GM23338 (cell line): ENCODE measurements around the gene RPS6KA3. TPM values are rescaled to one million over a fixed set of nuclear protein-coding genes. Genes with fewer than 3 reads are reported as not detected.

Source experiments
- ATAC-seq: fragments of 200-7000 bp; cut with Tn5 transposase; 3 replicates; pipeline ENCODE4 v1.9.1; 2020
- DNase-seq: peaks from one replicate; pipeline ENCODE4 v3.0.0-alpha.2; 2015; ENCODE audit warnings: low spot score
- H2AFZ ChIP-seq: fragments of 200-600 bp; sonication (generic); 2 replicates; pipeline ENCODE4 v1.8.0; 2016; ENCODE audit warnings: antibody characterized with exemption, mild to moderate bottlenecking, moderate library complexity
- H3F3A ChIP-seq: fragments of 200-600 bp; sonication (generic); replicated peaks from 2 replicates; pipeline ENCODE4 v1.8.0; 2017; ENCODE audit warnings: antibody characterized with exemption, mixed run types, low read depth
- H3K27ac ChIP-seq: fragments of 200-600 bp; sonication (generic); 2 replicates; pipeline ENCODE4 v1.6.1; 2016; ENCODE audit warnings: low read depth
- H3K27me3 ChIP-seq: fragments of 200-600 bp; sonication (generic); 2 replicates; pipeline ENCODE4 v1.8.0; 2016; ENCODE audit warnings: mild to moderate bottlenecking, mixed run types, moderate library complexity; ENCODE audit not compliant: insufficient read depth
- H3K36me3 ChIP-seq: fragments of 200-600 bp; sonication (generic); 2 replicates; pipeline ENCODE4 v1.8.0; 2016; ENCODE audit warnings: mild to moderate bottlenecking; ENCODE audit not compliant: insufficient read depth
- H3K4me1 ChIP-seq: fragments of 200-600 bp; sonication (generic); 2 replicates; pipeline ENCODE4 v1.8.0; 2016; ENCODE audit warnings: mild to moderate bottlenecking, moderate library complexity; ENCODE audit not compliant: insufficient read depth
- H3K4me2 ChIP-seq: fragments of 200-600 bp; sonication (generic); 2 replicates; pipeline ENCODE4 v1.7.1; 2017; ENCODE audit warnings: mixed run types
- H3K4me3 ChIP-seq: fragments of 200-600 bp; sonication (generic); 2 replicates; pipeline ENCODE4 v1.6.1; 2016; ENCODE audit warnings: mixed run types
- H3K79me2 ChIP-seq: fragments of 200-600 bp; sonication (generic); replicated peaks from 2 replicates; pipeline ENCODE4 v1.8.0; 2017; ENCODE audit warnings: mild to moderate bottlenecking; ENCODE audit not compliant: insufficient read depth
- H3K9me2 ChIP-seq: fragments of 200-600 bp; sonication (generic); 2 replicates; pipeline ENCODE4 v1.8.0; 2017; ENCODE audit not compliant: insufficient read depth
- H4K20me1 ChIP-seq: fragments of 200-600 bp; sonication (generic); replicated peaks from 2 replicates; pipeline ENCODE4 v1.8.0; 2017; ENCODE audit warnings: mild to moderate bottlenecking; ENCODE audit not compliant: insufficient read depth
- H3K27ac Mint-ChIP-seq: 2 replicates; pipeline ENCODE4 v1.8.0; 2020; ENCODE audit warnings: inconsistent platforms, mild to moderate bottlenecking, moderate library complexity, mixed read lengths
- H3K27me3 Mint-ChIP-seq: 3 replicates; pipeline ENCODE4 v1.8.0; 2022; ENCODE audit warnings: low read depth, mild to moderate bottlenecking, moderate library complexity, mixed read lengths, inconsistent platforms; ENCODE audit not compliant: insufficient read depth, poor library complexity
- H3K36me3 Mint-ChIP-seq: 3 replicates; pipeline ENCODE4 v1.8.0; 2021; ENCODE audit warnings: low read depth, mild to moderate bottlenecking, inconsistent platforms, moderate library complexity, mixed read lengths
- H3K4me1 Mint-ChIP-seq: 3 replicates; pipeline ENCODE4 v1.8.0; 2020; ENCODE audit warnings: mild to moderate bottlenecking, inconsistent platforms, mixed read lengths
- H3K4me3 Mint-ChIP-seq: 3 replicates; pipeline ENCODE4 v1.8.0; 2021; ENCODE audit warnings: moderate library complexity, mild to moderate bottlenecking, inconsistent platforms, mixed read lengths
- H3K9me3 Mint-ChIP-seq: 3 replicates; pipeline ENCODE4 v1.8.0; 2020; ENCODE audit warnings: moderate library complexity, mild to moderate bottlenecking, inconsistent platforms, mixed read lengths
- CREB1 ChIP-seq: fragments of 250-450 bp; sonication (Bioruptor Pico); IDR thresholded peaks from 2 replicates; pipeline ENCODE4 v1.5.0; 2020; ENCODE audit warnings: low read depth, mild to moderate bottlenecking, moderate library complexity
- CTCF ChIP-seq, 2 experiments: fragments of 200-600 bp in 1 of 2; sonication (generic) in 1 of 2; conservative IDR thresholded peaks; 2 replicates each; pipeline versions ENCODE4 v1.5.1 to v1.6.1; 2016 to 2017; ENCODE audit warnings: antibody characterized with exemption in 2 of 2, low read depth in 2 of 2, mild to moderate bottlenecking in 2 of 2, moderate library complexity in 1 of 2
- ETS1 ChIP-seq: IDR thresholded peaks from 2 replicates; pipeline ENCODE4 v1.6.1; 2016; ENCODE audit warnings: antibody characterized with exemption
- EZH2 ChIP-seq: fragments of 200-600 bp; sonication (generic); IDR thresholded peaks from one replicate; pipeline ENCODE4 v1.8.0; 2017; ENCODE audit warnings: antibody characterized with exemption, mild to moderate bottlenecking, low read depth; ENCODE audit not compliant: unreplicated experiment
- EZH2phosphoT487 ChIP-seq: fragments of 200-600 bp; sonication (generic); IDR thresholded peaks from one replicate; pipeline ENCODE4 v1.8.1; 2018; ENCODE audit warnings: antibody characterized with exemption; ENCODE audit not compliant: unreplicated experiment
- JUNB ChIP-seq: IDR thresholded peaks from one replicate; pipeline ENCODE4 v1.6.1; 2016; ENCODE audit warnings: antibody characterized with exemption; ENCODE audit not compliant: unreplicated experiment
- NANOG ChIP-seq: IDR thresholded peaks from 2 replicates; pipeline ENCODE4 v1.6.1; 2016; ENCODE audit warnings: antibody characterized with exemption, borderline replicate concordance
- POLR2AphosphoS5 ChIP-seq: IDR thresholded peaks from 2 replicates; pipeline ENCODE4 v1.6.1; 2016; ENCODE audit warnings: antibody characterized with exemption, low read depth
- REST ChIP-seq: IDR thresholded peaks from one replicate; pipeline ENCODE4 v1.6.1; 2018; ENCODE audit warnings: antibody characterized with exemption; ENCODE audit not compliant: unreplicated experiment
- STAT1 ChIP-seq: IDR thresholded peaks from one replicate; pipeline ENCODE4 v1.6.1; 2016; ENCODE audit warnings: antibody characterized with exemption; ENCODE audit not compliant: unreplicated experiment
- ZNF114 ChIP-seq: fragments of 250-450 bp; sonication (Bioruptor Pico); IDR thresholded peaks from 2 replicates; pipeline ENCODE4 v1.5.0; 2020; ENCODE audit warnings: mild to moderate bottlenecking, moderate library complexity
- ZNF331 ChIP-seq: fragments of 250-450 bp; sonication (Bioruptor Pico); IDR thresholded peaks from 2 replicates; pipeline ENCODE4 v1.5.0; 2020; ENCODE audit warnings: low read depth, mild to moderate bottlenecking, moderate library complexity
- ZNF462 ChIP-seq: fragments of 250-450 bp; sonication (Bioruptor Pico); IDR thresholded peaks from 2 replicates; pipeline ENCODE4 v1.5.0; 2020; ENCODE audit warnings: mild to moderate bottlenecking, moderate library complexity
- polyA plus RNA-seq: library from polyadenylated mRNA; unstranded; fragments of >200 nt; fragmentation: Nextera tagmentation; extraction: Ambion mirVana; gene quantifications from 2 replicates; pipeline ENCODE4 v1.2.1, GENCODE V29; 2016
- total RNA-seq: library from RNA; depleted of rRNA; stranded (reverse); fragments of >200 nt; shearing (Covaris generic); gene quantifications from 2 replicates; pipeline ENCODE4 v1.2.3, GENCODE V29; 2014

RPS6KA3 gene
- total and polyA plus RNA-seq, 2 experiments from 2014 or later = 3.2 to 12.2 TPM

- Mint-ChIP-seq H3K4me1 (no peaks in the 10 kb centered on the region), H3K27ac (no peak overlapping the region), H3K27me3 (peaks cover 27% of the 10 kb centered on the region), H3K9me3 (no peaks in the 10 kb centered on the region), H3K36me3 (no peaks in the 10 kb centered on the region), H3K4me3 (no peak overlapping the region)
- H3K79me2 ChIP-seq = no peaks in the 10 kb centered on the region
- H3K27ac ChIP-seq = no peak overlapping the region
- DNase-seq = no peak
- H4K20me1 ChIP-seq = no peaks in the 10 kb centered on the region
- TF ChIP-seq POLR2AphosphoS5 (no peak), EZH2 (no peak), ZNF462 (CRISPR knock-in tag) (no peak), ETS1 (no peak), REST (no peak), ZNF331 (CRISPR knock-in tag) (no peak), ZNF114 (CRISPR knock-in tag) (no peak), JUNB (no peak), CREB1 (no peak), CTCF (conservative IDR thresholded peaks at IDR 0.05; ENCODE audit: low read depth in 2 of 2) (no peak), EZH2phosphoT487 (no peak), STAT1 (no peak), NANOG (no peak)
- no peaks in the 10 kb centered on the region for H3F3A ChIP-seq
- H3K4me2 ChIP-seq = no peak overlapping the region
- H3K27me3 ChIP-seq = peaks cover 40% of the 10 kb centered on the region
- no peak overlapping the region for H2AFZ ChIP-seq
- no peaks in the 10 kb centered on the region for H3K36me3 ChIP-seq
- H3K9me2 ChIP-seq = no peaks in the 10 kb centered on the region
- ATAC-seq = no peak
- H3K4me3 ChIP-seq = no peak overlapping the region
- H3K4me1 ChIP-seq = no peaks in the 10 kb centered on the region
Observed at GRCh38 chrX:20271186-20271585, 4.5 kb upstream of the RPS6KA3 start.
